ENCODE measurements around the gene UGCG.
"Not testable (repeated sequence)": the region's sequence is repeated elsewhere in the genome, so short reads cannot be mapped to it uniquely, and the experiment has no call there.

Gene UGCG

DNA sequence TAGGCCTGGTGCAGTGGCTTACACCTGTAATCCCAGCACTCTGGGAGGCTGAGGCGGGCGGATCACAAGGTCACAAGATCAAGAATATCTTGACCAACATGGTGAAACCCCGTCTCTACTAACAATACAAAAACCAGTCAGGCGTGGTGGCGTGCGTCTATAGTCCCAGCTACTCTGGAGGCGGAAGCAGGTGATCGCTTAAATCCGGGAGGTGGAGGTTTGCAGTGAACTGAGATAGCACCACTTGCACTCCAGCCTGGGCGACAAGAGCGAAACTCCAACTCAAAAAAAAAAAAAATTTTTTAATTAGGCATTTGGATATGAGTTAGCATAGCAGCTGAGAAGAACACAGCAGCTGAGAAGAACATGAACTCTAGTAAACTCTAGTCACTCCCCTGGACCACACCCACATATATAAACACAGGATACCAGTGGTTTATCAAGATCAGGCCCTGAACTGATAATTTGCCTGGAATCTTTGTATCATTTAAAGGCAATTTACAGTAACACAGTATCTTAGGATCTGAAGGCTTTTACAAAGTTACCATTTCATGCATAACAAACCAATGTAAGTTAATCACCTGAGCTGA, 4.6 kb upstream of the UGCG start:
- peak; percentile 40 for DNase-seq

DNA sequence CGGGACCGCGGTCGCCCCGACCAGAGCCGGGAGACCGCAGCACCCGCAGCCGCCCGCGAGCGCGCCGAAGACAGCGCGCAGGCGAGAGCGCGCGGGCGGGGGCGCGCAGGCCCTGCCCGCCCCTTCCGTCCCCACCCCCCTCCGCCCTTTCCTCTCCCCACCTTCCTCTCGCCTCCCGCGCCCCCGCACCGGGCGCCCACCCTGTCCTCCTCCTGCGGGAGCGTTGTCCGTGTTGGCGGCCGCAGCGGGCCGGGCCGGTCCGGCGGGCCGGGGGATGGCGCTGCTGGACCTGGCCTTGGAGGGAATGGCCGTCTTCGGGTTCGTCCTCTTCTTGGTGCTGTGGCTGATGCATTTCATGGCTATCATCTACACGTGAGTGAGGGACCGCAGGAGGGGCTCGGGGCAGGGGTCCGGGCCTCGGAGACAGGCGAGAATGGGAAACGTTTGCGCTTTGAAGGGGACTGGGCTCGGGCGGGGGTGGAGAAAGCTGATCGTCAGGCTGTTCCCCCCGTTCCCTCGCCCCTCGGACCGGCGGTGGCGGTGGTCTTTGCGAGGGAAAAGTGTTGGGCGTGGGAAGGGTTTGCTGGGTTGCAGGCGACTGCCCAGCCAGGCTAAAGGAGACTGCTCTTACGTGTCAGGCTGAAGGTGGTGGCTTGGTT, 457 bp downstream of the UGCG start:
- peak; percentile 64 for DNase-seq

DNA sequence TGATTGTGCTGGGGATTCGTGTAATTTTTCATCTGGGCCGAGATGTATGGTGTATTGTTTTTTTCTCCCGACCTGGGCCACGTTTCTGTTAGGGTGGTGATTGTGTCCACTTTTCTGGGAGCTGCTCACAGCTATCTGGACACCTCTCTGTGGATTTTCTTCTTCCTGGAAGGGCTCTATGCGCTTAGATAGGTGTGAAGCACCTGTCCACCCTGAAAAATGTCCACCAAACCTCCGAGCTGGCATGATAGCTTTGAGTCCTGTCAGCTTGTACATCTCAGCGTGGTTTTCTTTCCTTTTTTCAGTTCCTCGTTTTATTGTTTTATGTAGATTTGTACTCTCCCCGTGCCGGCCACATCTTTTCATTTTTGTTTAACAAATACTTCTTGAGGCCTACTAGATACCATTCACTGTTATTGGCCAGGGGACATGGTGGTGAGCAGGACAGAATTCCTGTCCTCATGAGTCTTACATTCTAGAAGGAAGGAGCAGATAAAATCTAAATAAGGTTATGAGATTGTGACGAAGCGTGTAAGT, 1.1 kb downstream of the UGCG start:
- DNase-seq = peak; percentile 57

DNA sequence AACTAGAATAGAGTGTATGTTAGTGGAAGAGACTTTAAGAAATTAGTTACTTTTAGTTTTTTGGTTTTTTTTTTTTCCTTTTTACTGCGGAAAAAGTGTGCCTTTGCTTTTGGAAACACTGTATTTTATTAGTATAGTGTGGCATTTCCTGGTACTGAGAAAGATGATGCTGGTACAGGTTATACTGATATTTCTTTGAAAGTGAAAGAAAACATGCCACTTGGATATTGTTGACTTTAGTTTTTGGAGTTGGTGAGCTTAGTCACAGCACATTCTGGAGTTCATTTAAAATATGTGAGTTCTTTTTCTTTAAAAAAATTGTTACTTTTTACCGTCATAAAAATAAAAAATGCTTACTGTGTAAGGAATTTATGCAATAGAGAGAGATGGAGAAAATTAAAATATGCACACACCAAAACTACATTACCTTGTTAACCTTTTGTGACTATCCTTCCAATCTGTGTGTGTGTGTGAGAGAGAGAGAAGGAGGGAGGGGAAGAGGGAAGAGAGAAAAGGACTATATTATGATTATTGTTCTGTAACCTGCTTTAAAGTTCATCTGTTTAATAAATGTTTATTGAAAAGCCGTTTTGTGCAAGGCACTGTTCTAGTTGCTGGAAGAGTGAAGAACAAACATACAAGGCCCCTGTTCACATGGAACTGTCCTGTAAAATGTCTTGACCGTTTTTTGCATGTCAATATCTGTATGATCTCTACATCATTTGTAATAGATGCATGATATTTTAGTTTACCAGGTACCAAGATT, 1.9 kb downstream of the UGCG start:
- DNase-seq = no peak

DNA sequence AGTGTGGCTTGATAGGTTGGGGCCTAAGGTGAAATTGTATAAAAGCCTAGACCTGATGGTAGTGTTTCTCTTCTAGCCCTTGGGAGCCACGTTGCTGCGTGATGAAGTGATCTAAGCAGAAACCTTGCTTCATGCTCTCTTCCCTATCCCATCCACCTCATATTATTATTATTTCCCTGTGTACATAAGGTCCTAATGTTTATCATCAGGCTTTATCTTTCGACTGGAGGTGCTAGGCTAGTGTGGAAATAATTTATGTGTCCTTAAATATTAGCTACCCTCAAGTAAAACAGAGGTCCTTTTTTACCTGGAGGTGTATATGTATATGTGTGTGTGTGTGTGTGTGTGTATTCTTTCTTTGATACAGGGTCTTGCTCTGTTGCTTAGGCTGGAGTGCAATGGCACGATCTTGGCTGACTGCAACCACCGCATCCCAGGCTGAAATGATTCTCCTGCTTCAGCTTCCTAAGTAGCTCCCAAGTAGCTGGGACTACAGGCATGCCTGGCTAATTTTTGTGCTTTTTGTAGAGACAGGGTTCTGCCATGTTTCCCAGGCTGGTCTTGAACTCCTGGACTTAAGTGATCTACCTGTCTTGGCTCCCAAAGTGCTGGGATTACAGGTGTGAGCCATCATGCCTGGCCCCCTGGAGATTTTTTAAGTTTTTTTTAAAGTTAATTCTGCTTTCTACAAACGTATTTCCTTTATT, 3.7 kb downstream of the UGCG start:
- no peak for DNase-seq

DNA sequence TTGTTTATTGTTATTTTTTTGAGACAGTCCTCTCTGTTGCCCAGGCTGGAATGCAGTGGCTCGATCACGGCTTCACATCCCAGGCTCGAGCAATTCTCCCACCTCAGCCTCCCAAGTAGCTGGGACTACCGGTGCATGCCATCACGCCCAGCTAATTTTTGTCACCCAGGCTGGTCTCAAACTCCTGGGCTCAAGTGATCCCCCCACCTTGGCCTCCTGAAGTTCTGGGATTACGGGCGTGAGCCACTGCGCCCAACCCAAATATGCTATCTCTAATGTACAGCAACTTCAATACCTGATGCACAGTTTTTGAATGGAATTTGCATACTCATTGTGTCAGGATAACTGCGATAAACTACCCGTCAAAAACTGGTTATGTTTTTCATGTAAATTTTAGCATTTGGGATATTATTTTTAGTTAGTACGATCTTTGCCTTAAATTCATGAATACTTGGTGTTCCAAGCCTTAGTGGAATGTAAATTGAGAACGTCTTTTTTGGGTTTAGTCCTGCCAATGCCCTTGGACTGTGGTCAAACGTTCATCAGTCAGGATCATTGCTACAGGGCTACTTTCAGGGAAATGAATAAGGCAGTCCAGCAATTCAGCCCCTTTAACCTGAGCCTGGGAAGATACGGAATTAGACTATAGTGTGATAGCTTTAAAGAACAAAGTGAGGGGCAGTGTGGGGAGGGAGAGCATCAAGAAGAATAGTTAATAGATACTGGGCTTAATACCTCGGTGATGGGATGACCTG, 4.4 kb downstream of the UGCG start:
- no peak for DNase-seq

DNA sequence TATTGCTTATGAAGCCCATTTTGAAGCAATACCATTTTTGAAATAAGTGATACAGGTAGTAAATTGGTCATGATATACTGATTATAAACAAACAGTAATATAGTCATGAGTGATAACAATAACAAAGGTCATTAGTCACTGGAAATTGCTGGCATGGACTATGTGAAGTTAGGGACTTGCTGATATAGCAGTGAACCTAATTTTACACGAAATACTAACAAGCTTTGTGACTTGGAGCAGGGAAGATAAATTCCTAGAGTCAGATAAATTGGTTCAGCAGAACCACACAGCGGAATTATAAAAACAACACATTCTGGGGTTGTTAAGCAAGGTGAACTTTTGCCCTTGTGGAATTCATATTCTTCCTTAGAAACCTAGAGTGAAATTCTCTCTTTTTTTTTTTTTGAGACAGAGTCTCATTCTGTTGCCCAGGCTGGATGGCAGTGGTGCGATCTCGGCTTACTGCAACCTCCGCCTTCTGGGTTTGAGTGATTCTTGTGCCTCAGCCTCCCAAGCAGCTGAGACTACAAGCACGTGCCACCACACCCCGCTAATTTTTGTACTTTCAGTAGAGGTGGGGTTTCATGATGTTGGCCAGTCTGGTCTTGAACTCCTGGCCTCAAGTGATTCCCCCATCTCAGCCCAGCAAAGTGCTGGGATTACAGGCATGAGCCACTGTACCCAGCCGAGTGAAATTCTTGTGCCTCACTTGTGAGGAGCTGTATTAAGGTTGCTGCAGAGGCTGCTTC, 6.0 kb downstream of the UGCG start:
- DNase-seq = no peak

DNA sequence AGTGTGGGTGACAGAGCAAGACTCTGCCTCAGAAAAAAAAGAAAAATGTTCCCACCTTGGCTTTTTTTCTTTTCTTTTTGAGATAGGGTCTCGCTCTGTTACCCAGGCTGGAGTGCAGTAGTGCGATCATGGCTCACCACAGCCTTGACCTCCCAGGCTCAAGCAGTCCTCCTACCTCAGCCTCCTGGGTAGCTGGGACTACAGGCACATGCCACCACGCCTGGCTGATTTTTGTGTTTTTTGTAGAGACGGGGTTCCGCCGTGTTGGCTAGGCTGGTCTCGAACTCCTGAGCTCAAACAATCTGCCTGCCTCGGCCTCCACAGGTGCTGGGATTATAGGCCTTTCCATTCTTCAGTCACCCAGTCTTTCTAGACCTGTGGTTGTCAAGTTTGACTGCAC, 6.9 kb downstream of the UGCG start:
- DNase-seq = not testable (repeated sequence)

DNA sequence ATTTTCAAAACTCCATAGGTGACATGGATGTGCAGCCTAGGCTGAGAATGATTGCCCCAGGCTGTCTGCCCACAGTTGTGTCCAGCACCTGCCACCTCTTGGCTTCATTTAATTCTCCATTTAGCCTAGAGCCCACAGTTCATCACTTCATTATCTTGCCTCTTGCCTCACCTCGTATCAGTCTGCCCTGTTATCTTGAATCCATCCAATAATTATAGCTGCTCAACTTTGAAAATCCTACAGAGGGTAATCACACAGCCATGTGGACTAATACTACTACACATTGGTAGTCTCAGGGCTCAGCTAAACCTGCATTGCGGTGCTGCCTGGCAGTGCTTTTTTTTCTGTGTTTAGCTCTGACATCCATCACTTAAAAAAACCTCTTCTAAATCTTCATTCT, 7.4 kb downstream of the UGCG start:
- no peak for DNase-seq

DNA sequence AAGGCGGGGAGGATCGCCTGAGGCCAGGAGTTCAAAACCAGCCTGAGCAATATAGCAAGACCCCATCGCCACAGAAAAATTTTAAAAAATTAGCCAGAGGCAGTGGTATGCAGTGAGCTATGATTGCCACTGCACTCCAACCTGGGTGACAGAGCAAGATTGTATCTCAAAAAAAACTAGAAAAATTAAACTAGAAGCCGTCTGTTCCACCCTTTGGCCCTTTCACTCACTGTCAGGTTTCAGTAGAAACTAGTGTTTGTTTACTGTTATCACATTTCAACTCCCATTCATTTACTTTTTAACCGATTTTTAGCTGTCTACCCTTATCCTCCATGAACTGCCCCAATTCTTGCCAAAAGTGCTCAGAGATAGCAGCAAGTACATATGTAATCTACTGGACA, 8.3 kb downstream of the UGCG start:
- DNase-seq = no peak

DNA sequence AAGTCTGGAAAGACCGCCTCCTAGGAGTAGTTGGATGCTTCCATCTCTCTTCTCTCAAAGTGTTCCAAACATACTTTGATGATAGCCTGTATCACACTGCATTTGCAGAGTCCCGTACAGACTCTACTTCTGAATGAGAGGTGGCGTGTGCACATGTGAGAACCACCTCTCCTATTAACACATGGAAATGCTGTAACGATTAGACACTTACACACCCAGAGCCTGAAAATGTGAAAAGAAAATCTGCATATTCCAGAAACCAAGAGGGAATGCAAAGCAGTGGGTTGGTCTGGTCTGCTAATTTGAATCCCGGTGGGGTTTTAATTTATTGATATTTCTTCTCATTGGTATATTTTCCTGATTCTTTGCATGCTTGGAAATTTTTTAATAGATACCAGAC, 10.5 kb downstream of the UGCG start:
- DNase-seq = no peak

DNA sequence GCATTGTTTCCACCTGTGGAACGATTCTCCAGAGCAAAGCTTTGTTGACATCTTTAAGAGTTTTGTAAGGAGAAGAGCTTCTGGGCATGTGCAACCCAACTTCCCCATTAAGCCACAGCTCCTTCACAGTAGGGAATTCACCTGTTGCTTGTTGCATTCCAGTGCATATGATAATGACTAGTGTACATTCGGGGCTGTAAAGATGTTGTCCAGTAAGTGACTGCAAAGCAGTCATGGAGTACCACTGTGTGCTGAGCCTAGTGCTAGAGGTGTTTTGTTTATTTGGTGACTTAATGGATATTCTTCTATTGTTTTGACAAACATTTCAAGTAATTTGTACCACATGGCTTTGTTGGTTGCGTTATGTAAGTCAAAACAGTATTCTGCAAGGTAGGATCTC, 12.8 kb downstream of the UGCG start:
- DNase-seq = no peak

DNA sequence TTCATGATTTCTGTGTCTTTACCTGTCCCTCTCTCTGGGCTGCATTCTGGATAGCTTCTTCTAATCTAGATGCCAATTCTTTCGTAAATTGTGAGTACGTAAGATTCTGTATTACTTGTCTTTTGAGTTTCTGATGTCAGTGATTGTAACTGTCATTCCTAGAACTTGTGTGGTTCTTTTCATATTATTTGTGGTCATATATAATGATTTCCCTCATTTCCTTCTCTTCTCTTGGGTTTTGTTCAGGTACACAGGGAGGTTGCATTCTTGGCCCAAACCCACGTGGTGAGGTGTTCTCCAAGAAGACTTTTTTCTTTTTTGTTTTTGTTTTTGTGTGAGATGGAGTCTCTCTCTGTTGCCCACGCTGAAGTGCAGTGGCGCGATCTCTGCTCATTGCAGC, 13.8 kb downstream of the UGCG start:
- no peak for DNase-seq

DNA sequence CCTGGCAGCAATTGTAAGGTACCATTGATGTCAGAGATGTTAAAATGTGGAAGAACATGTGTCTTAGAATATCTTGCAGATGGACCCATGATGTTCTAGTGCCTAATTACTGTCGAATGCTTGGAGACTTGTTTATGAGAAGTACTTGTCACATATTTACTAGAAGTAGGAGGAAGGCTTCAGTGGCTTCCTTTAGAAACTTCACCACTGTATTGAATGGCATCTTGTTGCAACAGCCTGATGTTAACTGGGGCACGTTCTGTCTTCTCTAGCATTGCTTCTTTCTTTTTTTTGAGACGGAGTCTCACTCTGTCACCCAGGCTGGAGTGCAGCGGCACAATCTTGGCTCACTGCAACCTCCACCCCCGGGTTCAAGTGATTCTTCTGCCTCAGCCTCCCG, 16.5 kb downstream of the UGCG start:
- no peak for DNase-seq

DNA sequence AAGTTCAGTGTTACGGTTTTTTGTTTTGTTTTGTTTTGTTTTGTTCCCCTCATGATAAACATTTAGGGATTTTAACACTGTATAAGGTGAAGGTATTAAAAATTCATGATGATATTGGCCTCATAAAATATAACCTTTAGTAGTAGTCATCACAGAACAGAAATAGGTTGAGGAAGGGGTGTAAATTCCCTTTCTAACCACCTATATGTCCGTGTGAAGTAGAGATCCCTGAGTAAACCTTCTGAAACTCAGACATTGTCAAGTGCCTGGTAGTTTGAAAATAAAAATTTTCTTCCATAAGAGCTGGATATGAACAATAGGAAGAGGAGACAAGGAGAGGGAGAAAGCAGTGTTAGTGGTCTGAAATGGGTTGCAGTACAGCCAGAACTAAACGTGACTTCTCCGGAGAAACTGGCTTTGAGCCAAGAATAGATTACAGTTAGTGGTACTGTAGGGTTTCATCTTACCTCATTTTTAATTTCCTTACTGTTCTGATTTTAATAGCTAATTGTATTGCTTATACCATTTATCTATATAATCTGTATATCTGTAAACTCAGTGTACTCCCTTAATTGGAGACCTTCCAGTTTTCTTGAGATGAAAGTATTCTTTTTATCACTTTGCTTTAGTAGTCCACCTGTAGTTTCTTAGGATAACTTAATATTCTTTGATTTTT, 18.3 kb downstream of the UGCG start:
- DNase-seq = peak; percentile 64

DNA sequence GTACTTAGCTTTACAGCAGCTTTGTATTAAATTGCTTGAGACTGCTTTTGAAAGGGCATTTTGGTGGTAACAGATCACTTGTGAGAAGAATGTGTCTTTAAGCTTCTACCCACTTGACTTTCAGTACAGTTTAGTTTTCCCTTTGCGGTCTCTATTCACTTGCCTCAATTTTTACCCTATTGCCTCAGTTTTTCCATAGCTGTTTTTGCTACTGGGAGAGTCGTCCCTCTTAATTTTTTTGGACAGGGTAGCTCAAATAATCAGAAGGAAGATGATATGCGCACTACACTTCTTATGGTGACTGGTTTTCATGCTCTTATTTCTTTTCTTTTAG, 18.8 kb downstream of the UGCG start:
- no peak for DNase-seq

DNA sequence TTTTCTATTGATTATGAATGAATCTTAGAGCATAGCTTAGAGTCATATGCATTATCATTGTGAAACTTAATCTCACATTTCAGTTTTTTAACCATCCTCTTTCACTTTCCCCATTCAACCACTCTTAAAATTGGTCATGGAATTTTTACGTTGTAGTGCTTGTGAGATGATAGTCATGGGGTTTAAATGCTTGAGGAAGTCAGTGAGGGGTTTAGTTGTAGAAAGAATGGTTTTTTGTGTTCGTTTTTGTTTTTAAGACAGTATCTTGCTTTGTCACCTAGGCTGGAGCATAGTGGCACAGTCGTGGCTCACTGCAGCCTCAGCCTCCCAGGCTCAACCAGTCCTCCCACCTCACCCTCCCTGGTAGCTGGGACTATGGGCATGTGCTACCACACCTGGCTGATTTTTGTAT, 19.6 kb downstream of the UGCG start:
- no peak for DNase-seq

DNA sequence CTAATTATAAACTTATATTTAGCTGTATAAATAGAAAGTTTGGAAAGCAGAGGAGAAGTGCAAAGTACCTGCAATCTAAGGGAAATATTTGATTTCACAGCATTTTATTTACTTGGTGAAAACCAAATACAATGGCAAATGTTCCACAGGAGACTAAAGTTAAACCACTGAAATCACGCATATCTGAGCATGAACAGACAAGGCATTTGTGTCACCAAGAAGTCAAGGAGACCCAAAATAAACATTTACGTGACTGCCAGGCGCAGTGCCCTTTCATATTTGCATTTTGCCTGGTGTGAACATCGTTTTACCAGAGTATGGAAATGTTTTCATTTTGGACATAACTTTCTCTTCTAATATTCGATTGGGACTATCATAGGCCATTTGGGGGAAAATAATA, 20.6 kb downstream of the UGCG start:
- no peak for DNase-seq

DNA sequence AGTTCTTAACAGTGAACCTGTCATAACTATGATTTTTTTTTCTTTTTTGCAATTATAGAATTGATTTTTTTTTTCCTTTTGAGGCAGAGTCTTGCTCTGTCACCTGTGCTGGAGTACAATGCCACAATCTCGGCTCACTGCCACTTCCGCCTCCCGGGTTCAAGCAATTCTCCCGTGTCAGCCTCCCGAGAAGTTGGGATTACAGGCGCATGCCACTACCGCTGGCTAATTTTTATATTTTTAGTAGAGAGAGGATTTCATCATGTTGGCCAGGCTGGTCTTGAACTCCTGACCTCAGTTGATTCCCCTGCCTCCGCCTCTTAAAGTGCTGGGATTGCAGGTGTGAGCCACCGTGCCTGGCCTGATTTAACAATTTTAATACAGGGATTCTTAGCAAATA, 21.4 kb downstream of the UGCG start:
- no peak for DNase-seq

DNA sequence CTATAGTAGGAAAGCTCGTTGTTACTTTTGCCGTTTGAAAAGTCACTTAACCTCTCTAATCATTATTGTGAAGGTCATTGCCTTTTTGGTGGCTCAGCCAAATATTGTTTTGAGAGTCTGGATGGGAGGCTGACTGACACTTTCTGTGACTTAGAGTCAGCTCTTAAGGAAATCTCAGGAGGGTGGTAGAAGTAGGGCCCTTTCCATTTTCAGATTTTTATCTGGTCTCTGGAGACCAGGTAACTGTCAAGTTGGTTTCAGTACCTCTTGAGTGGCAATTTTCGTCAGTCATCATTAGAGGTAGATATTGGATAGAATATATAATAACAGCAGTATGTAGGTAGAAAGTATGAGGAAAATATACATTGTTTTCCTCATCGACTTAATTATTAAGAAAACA, 23.3 kb downstream of the UGCG start:
- DNase-seq = no peak

DNA sequence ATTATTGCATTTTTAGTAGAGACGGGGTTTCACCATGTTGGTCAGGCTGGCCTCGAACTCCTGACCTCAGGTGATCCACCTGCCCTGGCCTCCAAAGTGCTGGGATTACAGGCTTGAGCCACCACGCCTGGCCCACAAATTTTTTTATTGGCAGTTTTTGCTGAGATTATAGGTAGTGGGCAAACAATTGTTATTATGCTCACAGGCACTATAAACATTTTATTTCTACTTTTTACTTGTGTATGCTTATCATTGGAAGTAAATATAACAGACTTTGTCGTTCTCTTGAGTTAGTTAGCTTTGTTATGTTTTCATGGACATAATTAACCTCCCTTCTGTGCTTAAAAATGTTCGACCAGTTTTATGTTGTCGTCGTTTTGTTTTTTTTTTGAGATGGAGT, 23.9 kb downstream of the UGCG start:
- no peak for DNase-seq
